ENCODE data around the gene PIGR. TPM values are rescaled to one million over a fixed set of nuclear protein-coding genes. Genes with fewer than 3 reads are reported as not detected.

The PIGR gene
- polyA plus RNA-seq (ENCODE audit: insufficient read length in 4 of 4) = 1 to 10 TPM in 3 of 4 donors, under 1 TPM in 1; 0.87 to 1.7 (median 1.4) TPM

DNA sequence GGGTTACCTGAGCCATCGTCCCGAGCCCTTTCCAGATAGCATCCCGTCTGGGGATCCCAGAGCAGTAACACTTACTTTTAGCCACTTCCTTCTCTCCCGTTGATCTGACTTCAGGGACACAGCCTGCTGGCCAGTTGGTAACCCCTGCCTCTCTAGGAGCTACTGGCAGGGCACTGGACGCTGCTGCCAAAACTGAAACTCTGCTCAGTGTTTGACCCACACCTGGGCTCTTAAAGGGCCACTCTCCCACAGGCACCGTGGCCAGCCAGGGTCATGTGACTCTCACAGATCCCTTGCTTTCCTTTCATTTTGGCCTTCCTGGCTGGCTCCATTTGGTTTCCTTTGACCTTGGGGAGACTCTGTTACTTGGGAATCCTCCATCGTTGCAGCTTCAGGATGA is at the start of gene PIGR:
Gene PIGR (minus strand): TSS at position 206 of the 400 bp plus-strand sequence. CDS start 5,935 bp downstream, outside the sequence.
- DNase-seq (ENCODE audit: low read depth in 4 of 4, low spot score in 3 of 4) = no peak

GRCh38 chr1:206992790-206993189 is 46.5 kb upstream of the PIGR start:
- peak in 3 of 4 donors; percentile 38 to 59 (median 42) for DNase-seq (ENCODE audit: low read depth in 4 of 4, low spot score in 3 of 4)

DNA sequence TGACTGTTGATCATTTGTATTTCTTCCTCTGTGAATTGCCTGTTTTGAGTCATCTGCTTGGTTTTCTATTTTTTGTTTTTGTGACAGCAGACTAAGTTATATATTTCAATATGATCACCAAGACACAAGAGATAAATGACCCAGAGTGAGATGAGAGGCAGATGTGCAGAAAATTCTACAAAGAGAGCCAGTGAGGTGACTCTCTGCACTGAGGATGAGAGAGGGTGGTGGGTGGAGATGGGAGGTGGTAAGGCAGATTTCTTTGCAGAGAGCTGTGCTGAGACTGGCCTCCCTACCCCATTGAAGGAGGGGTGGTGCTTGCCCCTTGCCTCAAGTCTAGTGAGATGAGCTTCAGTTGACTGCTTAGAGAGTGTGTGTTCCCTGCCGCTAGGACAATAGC is 41.6 kb upstream of the PIGR start:
- DNase-seq (ENCODE audit: low read depth in 4 of 4, low spot score in 3 of 4) = no peak

- no peak for DNase-seq (ENCODE audit: low read depth in 4 of 4, low spot score in 3 of 4)
Measured at GRCh38 chr1:206986885-206987284, 40.6 kb upstream of the PIGR start.

GRCh38 chr1:206986402-206986801 is 40.1 kb upstream of the PIGR start:
- no peak for DNase-seq (ENCODE audit: low read depth in 4 of 4, low spot score in 3 of 4)

DNA sequence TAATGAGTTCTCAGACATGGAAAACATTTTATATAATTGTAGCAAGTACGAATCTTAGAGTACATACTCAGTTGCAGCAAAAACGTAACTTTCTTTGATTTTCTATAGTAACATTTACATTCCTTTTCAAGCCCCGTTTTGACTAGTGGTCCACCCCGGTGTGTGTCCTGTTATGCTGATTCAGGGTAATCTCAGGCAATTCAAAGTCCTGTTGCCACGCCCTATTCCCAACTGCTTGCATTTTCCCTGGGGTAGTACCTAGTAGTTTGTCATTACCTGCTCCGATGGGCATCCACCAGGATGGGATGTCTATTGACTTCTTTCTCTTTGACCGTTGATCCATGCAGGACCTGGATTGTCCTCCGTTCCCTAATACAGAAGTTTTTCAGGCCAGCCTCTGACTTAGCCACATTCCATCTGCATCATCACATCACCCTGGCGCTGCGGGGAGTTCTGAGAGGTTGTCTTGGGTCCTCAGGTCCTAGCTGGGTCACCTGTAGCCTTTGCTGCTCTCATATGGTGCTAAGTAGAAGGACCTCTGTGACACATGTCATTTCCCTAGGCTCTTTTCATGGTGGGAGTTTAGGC is 39.0 kb upstream of the PIGR start:
- no peak for DNase-seq (ENCODE audit: low read depth in 4 of 4, low spot score in 3 of 4)

DNA sequence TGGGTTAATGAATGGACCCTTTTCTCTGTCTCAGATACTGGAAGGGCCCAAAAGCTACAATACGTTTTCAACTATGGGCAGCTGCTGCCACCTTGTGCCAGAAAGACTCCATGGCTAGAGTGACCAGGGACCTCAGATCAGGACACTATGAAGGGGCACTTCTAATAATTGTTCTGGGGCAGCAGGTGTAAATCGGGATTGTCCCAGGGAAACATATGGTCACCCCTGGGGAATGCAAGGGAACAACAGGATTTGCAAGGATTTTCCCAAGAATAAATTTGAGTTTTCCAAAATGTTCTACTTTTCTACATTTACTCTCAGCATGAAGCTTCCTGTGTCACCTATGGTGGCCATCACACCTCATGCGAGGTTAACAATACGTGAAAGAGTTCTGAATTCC is 36.0 kb upstream of the PIGR start:
- DNase-seq (ENCODE audit: low read depth in 4 of 4, low spot score in 3 of 4) = peak in 3 of 4 donors; percentile 27 to 45 (median 43)

- no peak for DNase-seq (ENCODE audit: low read depth in 4 of 4, low spot score in 3 of 4)
Measured at GRCh38 chr1:206979379-206980043, 33.2 kb upstream of the PIGR start.

DNA sequence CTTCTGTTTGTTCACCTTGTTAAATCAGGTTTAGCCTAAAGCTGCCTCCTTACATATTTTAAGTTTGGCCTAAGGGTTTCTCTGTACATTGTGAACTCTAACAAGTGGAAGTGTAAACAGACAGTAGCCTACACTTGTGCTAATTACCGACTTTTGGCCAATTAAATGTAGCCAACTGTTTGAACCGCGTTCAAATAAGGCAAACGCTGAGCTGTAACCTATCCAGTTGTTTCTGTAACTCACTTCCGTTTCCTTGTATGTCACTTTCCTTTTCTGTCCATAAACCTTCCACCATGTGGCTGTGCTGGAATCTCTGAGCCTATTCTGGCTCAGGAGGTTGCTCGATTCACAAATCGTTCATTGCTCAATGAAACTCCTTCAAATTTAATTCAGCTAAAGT is 32.0 kb upstream of the PIGR start:
- no peak for DNase-seq (ENCODE audit: low read depth in 4 of 4, low spot score in 3 of 4)

- no peak for DNase-seq (ENCODE audit: low read depth in 4 of 4, low spot score in 3 of 4)
Measured at GRCh38 chr1:206975306-206975705, 29.0 kb upstream of the PIGR start.

GRCh38 chr1:206974140-206974539 is 27.9 kb upstream of the PIGR start:
- DNase-seq (ENCODE audit: low read depth in 4 of 4, low spot score in 3 of 4) = no peak

DNA sequence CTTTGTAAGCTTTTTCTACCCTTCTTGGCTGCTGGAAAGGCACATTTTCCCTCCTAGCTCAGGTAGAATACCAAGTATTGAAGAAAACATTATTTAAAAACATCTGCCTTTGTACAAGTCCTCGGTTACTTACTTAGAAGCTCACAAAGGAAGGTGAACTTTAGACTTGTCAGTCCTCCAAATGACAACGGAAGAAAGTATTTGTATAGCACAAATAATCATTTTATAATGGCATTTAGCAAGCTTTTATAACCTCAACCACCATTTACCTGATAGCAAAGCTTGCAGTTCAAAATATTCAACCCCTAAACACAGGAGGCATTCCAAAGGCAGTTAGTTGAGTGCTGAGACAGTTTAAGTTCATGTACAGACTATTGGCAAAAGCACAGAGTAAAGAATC is 26.5 kb upstream of the PIGR start:
- no peak for DNase-seq (ENCODE audit: low read depth in 4 of 4, low spot score in 3 of 4)

- no peak for DNase-seq (ENCODE audit: low read depth in 4 of 4, low spot score in 3 of 4)
Measured at GRCh38 chr1:206971029-206971655, 24.9 kb upstream of the PIGR start.

- DNase-seq (ENCODE audit: low read depth in 4 of 4, low spot score in 3 of 4) = no peak
Measured at GRCh38 chr1:206970446-206970845, 24.2 kb upstream of the PIGR start, which contains the start of gene FCAMR. TSS of gene FCAMR (minus strand) at chr1:206970460. CDS start at chr1:206970125, 335 bp downstream.

GRCh38 chr1:206969090-206969489 is 22.8 kb upstream of the PIGR start:
- DNase-seq (ENCODE audit: low read depth in 4 of 4, low spot score in 3 of 4) = no peak

DNA sequence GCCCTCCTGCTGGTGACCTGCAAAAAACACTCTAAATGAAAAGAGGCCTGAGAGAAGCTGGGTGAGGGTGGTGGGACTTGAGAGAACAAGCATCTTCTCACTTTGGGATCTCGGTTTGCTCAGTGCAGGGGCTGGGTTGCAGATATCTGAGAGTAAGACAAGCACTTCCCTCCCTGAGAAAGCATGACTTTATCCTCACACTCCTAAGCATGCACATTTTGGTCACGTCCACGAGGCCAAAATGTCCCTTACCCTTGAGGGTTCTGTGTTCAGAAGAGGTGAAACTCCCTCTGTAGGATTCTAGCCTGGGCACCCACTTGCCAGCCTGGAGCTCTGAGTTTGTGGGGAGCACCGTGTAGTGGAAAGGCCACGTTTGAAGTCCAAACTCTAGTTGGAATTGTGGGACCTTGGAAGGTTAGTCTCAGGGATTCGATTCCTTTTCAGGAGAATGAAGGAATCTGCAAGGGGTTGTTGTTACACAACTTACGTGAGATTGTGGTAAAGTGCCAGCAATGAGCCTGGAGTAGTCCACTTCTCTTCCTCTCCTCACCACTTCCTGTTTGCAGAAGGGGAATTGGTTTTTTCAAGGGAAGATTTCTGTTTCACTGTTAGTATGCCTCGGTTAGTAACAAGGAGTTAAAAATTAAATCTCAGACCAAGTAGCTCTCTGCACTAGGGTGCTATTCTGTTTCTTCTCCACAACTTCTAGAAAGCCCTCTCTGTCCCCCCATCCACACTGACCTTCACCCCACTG is 21.0 kb upstream of the PIGR start:
- no peak for DNase-seq (ENCODE audit: low read depth in 4 of 4, low spot score in 3 of 4)

- DNase-seq (ENCODE audit: low read depth in 4 of 4, low spot score in 3 of 4) = no peak
Measured at GRCh38 chr1:206965781-206966180, 19.5 kb upstream of the PIGR start.

DNA sequence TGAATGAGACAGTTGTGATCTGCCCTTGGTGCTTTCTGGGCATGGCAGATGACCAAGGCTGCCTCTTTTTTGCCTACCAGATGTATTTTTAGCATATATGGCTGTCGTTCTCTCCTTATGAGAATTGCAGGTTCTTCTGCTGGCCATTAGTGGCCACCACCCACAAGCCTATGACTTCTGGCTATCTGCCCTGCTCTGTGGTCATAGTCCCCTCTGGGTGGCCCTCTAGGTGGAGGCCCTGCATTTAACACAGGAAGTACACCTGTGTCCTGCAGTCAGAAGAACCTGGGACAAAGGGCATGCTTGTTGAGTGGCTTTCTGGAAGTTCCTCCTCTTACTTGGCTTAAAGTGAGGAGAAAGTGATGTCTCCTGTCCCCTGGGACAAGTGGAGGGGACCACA is 17.5 kb upstream of the PIGR start:
- no peak for DNase-seq (ENCODE audit: low read depth in 4 of 4, low spot score in 3 of 4)

GRCh38 chr1:206963119-206963712 is 16.9 kb upstream of the PIGR start:
- DNase-seq (ENCODE audit: low read depth in 4 of 4, low spot score in 3 of 4) = no peak

- DNase-seq (ENCODE audit: low read depth in 4 of 4, low spot score in 3 of 4) = no peak
Measured at GRCh38 chr1:206962272-206962671, 16.0 kb upstream of the PIGR start.

- no peak for DNase-seq (ENCODE audit: low read depth in 4 of 4, low spot score in 3 of 4)
Measured at GRCh38 chr1:206961668-206962067, 15.4 kb upstream of the PIGR start.

Measured in right renal pelvis (tissue), 4 donors.